Mucosa of descending colon (tissue), 3 donors: Measurements from ENCODE around the gene MARCO. TPM values are rescaled to one million over a fixed set of nuclear protein-coding genes. Genes with fewer than 3 reads are reported as not detected.

Source experiments
- ATAC-seq: fragments of 200-7000 bp; cut with Tn5 transposase; one replicate; pipeline ENCODE4 v1.9.1; 2020; ENCODE audit warnings: mild to moderate bottlenecking, moderate library complexity
- DNase-seq, 3 donors: peaks; one replicate each; pipeline ENCODE4 v3.0.0-alpha.2; 2020
- H3K36me3 ChIP-seq: fragments of 200-600 bp; one replicate; pipeline ENCODE4 v1.8.0; 2021; ENCODE audit warnings: low read depth, mild to moderate bottlenecking
- H3K4me1 ChIP-seq: fragments of 200-600 bp; one replicate; pipeline ENCODE4 v1.8.0; 2021; ENCODE audit warnings: low read depth, mild to moderate bottlenecking
- H3K4me3 ChIP-seq: fragments of 200-600 bp; one replicate; pipeline ENCODE4 v1.8.0; 2021; ENCODE audit warnings: mild to moderate bottlenecking
- H3K9me3 ChIP-seq: fragments of 200-600 bp; one replicate; pipeline ENCODE4 v1.8.0; 2021; ENCODE audit warnings: mild to moderate bottlenecking
- intact Hi-C, 2 donors: fragments of 100-400 bp; cut with DNase I in 1 of 2; cut with micrococcal nuclease in 1 of 2; formaldehyde crosslinking; loops; one replicate each; pipeline versions ENCODE4 v1.11.0 to v1.11.1; 2022; cut with DNase I, micrococcal nuclease
- total RNA-seq, 3 donors: library from RNA; stranded (reverse); fragmentation: NEBNext Ultra II Directional in 2 of 3; extraction: Animal tissue kit (Norgen Biotek cat#: 25700) in 2 of 3; gene quantifications; one replicate each; pipeline versions ENCODE4 v1.2.1 to v1.2.4, GENCODE V29; 2021 to 2023
- TF ChIP-seq, protein P1 (sequence below): fragments of 200-600 bp; IDR thresholded peaks from one replicate; pipeline ENCODE4 v1.8.0; 2022; ENCODE audit warnings: antibody characterized with exemption, mild to moderate bottlenecking
- donor health status: DM: no; HTN: no; CAD: no; lungs with moderate emphysema.
- donor health status: DM: no; HTN: no; CAD: no.
- donor health status: DM: no; HTN: yes; CAD: no.

The MARCO gene
- total RNA-seq, 3 donors from 2014 or later = 0.69 to 13.3 (median 10.4) TPM

GRCh38 chr2:118979152-118979861 lies 37.3 kb downstream of the MARCO start:
- intact Hi-C loops = no loop called here
- Histone ChIP-seq H3K36me3 (no peaks in the 10 kb centered on the region), H3K4me3 (no peak overlapping the region), H3K9me3 (no peaks in the 10 kb centered on the region), H3K4me1 (no peaks in the 10 kb centered on the region)
- TF ChIP-seq, protein P1, sequence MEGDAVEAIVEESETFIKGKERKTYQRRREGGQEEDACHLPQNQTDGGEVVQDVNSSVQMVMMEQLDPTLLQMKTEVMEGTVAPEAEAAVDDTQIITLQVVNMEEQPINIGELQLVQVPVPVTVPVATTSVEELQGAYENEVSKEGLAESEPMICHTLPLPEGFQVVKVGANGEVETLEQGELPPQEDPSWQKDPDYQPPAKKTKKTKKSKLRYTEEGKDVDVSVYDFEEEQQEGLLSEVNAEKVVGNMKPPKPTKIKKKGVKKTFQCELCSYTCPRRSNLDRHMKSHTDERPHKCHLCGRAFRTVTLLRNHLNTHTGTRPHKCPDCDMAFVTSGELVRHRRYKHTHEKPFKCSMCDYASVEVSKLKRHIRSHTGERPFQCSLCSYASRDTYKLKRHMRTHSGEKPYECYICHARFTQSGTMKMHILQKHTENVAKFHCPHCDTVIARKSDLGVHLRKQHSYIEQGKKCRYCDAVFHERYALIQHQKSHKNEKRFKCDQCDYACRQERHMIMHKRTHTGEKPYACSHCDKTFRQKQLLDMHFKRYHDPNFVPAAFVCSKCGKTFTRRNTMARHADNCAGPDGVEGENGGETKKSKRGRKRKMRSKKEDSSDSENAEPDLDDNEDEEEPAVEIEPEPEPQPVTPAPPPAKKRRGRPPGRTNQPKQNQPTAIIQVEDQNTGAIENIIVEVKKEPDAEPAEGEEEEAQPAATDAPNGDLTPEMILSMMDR = no peak
- ATAC-seq (no peak), DNase-seq (no peak)

DNA sequence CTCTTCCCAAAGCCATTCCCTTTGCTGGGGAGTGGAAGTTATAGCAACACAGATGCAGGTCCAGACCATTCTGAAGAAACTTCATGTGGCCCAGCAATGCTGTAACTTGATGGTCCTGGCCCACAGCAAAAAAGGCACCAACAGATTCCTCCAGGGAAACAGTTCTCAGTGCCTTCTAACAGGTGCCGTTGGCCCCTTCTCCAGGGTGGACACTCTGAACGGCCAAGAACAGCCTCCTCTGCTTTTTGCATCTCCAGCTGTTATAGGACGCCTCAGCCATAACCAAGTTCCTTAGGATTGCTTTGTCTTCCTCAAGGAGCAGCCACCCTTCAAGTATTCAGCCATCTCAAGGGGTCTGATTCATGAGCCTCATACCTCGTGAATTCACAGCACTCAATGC lies 38.0 kb downstream of the MARCO start:
- no peak for DNase-seq
- Histone ChIP-seq H3K4me3 (no peak overlapping the region), H3K4me1 (no peaks in the 10 kb centered on the region), H3K36me3 (no peaks in the 10 kb centered on the region), H3K9me3 (no peaks in the 10 kb centered on the region)
- intact Hi-C loops = no loop called here
- TF ChIP-seq, protein P1 = no peak
- ATAC-seq = no peak

DNA sequence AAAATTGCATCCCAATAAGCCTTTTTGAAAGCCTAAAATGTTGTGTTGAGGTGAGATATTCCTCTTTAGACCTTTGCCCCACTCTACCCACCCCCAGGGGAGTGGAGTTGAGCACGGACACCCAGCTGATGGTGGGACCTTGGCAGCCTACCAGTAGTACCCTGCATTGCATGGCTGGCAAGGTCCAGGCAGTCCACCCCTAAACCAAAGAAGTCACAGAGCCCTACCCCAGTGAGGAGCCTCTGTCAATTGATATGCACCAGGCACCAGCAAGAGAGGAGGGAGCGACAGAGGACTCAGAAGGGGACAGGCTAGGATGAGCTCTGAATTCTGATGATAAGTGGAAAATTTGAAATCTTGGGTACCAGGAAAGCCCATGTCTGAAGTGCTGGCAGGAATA lies 38.6 kb downstream of the MARCO start:
- H3K4me3 ChIP-seq = no peak overlapping the region
- TF ChIP-seq, protein P1 = no peak
- DNase-seq (no peak), ATAC-seq (no peak)
- H3K36me3 ChIP-seq = no peaks in the 10 kb centered on the region
- no peaks in the 10 kb centered on the region for H3K4me1 ChIP-seq
- intact Hi-C loops = no loop called here
- H3K9me3 ChIP-seq = no peaks in the 10 kb centered on the region

GRCh38 chr2:118981632-118982031 lies 39.6 kb downstream of the MARCO start:
- TF ChIP-seq, protein P1 = no peak
- intact Hi-C loops = no loop called here
- no peaks in the 10 kb centered on the region for H3K9me3 ChIP-seq
- no peak overlapping the region for H3K4me3 ChIP-seq
- no peaks in the 10 kb centered on the region for H3K4me1 ChIP-seq
- no peak for DNase-seq
- ATAC-seq = no peak
- no peaks in the 10 kb centered on the region for H3K36me3 ChIP-seq

- no peaks in the 10 kb centered on the region for H3K36me3 ChIP-seq
- no peak for DNase-seq
- H3K4me3 ChIP-seq = no peak overlapping the region
- H3K4me1 ChIP-seq = no peaks in the 10 kb centered on the region
- intact Hi-C loops = no loop called here
- no peaks in the 10 kb centered on the region for H3K9me3 ChIP-seq
- TF ChIP-seq, protein P1 = no peak
- ATAC-seq = no peak
Observed at GRCh38 chr2:118982039-118982438, 40.0 kb downstream of the MARCO start.

GRCh38 chr2:118983133-118983532 lies 41.1 kb downstream of the MARCO start:
- no peaks in the 10 kb centered on the region for H3K4me1 ChIP-seq
- ATAC-seq = no peak

More at GRCh38 chr2:118983133-118983532, 41.1 kb downstream of the MARCO start:
- no peak for DNase-seq
- H3K9me3 ChIP-seq = no peaks in the 10 kb centered on the region
- TF ChIP-seq, protein P1 = no peak
- intact Hi-C loops = no loop called here
- no peak overlapping the region for H3K4me3 ChIP-seq
- no peaks in the 10 kb centered on the region for H3K36me3 ChIP-seq
